H1 (cell line): ENCODE results near the gene FRMPD4. TPM values are rescaled to one million over a fixed set of nuclear protein-coding genes. Genes with fewer than 3 reads are reported as not detected.

Experiments
- CBX5 ChIP-seq: fragments of 300-800, 300-1000 bp; sonication (generic); IDR thresholded peaks from 2 replicates; pipeline ENCODE4 v1.7.1; 2016; ENCODE audit warnings: antibody characterized with exemption, low read length, low read depth
- CEBPB ChIP-seq: IDR thresholded peaks from 2 replicates; pipeline ENCODE4 v1.6.1; 2012; ENCODE audit warnings: low read depth, low read length
- CHD2 ChIP-seq: IDR thresholded peaks from 2 replicates; pipeline ENCODE4 v1.6.1; 2012; ENCODE audit warnings: low read length, improper control_type of control experiment
- CHD7 ChIP-seq: fragments of 300-600 bp; sonication (generic); IDR thresholded peaks from 2 replicates; pipeline ENCODE4 v1.7.1; 2012; ENCODE audit warnings: low read length, moderate library complexity, mild to moderate bottlenecking, inconsistent platforms; ENCODE audit not compliant: insufficient replicate concordance
- EGR1 ChIP-seq: IDR thresholded peaks from 2 replicates; pipeline ENCODE4 v1.6.1; 2011; ENCODE audit warnings: low read depth, low read length, borderline replicate concordance
- HDAC6 ChIP-seq: IDR thresholded peaks from one replicate; pipeline ENCODE4 v1.7.1; 2012; ENCODE audit warnings: low read depth, mild to moderate bottlenecking, inconsistent platforms, low read length, moderate library complexity
- JUN ChIP-seq: IDR thresholded peaks from 2 replicates; pipeline ENCODE4 v1.6.1; 2011; ENCODE audit warnings: low read depth, mild to moderate bottlenecking, improper control_type of control experiment, low read length
- JUND ChIP-seq: IDR thresholded peaks from 2 replicates; pipeline ENCODE4 v1.6.1; 2011; ENCODE audit warnings: mild to moderate bottlenecking, improper control_type of control experiment, low read length
- MAX ChIP-seq: IDR thresholded peaks from 2 replicates; pipeline ENCODE4 v1.6.1; 2012; ENCODE audit warnings: inconsistent platforms
- PHF8 ChIP-seq: fragments of 200-600 bp; sonication (generic); conservative IDR thresholded peaks from 2 replicates; pipeline ENCODE4 v1.7.1; 2012; ENCODE audit warnings: low read depth, mild to moderate bottlenecking, inconsistent platforms, low read length, moderate library complexity
- SIX5 ChIP-seq: IDR thresholded peaks from 2 replicates; pipeline ENCODE4 v1.6.1; 2011; ENCODE audit warnings: mild to moderate bottlenecking, low read depth, low read length
- SP4 ChIP-seq: IDR thresholded peaks from 2 replicates; pipeline ENCODE4 v1.6.1; 2012; ENCODE audit warnings: low read length, inconsistent platforms
- TBP ChIP-seq: IDR thresholded peaks from 2 replicates; pipeline ENCODE4 v1.6.1; 2011; ENCODE audit warnings: low read depth, low read length, improper control_type of control experiment
- TCF12 ChIP-seq: IDR thresholded peaks from 2 replicates; pipeline ENCODE4 v1.6.1; 2011; ENCODE audit warnings: low read depth, mild to moderate bottlenecking, low read length
- polyA plus RNA-seq, 7 experiments: library from polyadenylated mRNA; depleted of rRNA in 3 of 7; stranded (reverse) in 5 of 7; unstranded in 2 of 7; fragments of >200 nt in 5 of 7; fragments of 200-250 nt in 2 of 7; gene quantifications; 1 replicate in 5 of 7; 2 replicates in 1 of 7; 4 replicates in 1 of 7; pipeline versions ENCODE4 v1.2.1 to v1.2.3, GENCODE V29; 2011 to 2013; ENCODE audit warnings: missing spikeins in 2 of 7, mixed read lengths in 2 of 7
- total RNA-seq: library from RNA; stranded (reverse); fragmentation: NEBNext Ultra II Directional; extraction: Animal tissue kit (Norgen Biotek cat#: 25700); gene quantifications from 2 replicates; pipeline ENCODE4 v1.2.1, GENCODE V29; 2021

FRMPD4 gene
- total and polyA plus RNA-seq, 2 of the 8 experiments (the other 6 are each of a cell fraction or from before 2014, with no cell fraction given), result 0.02 to 0.37 TPM

GRCh38 chrX:12434493-12434892, 296.2 kb downstream of the FRMPD4 start (continued):
- no peak for TF ChIP-seq CHD7
- TF ChIP-seq PHF8, result no peak
- TF ChIP-seq CEBPB, result no peak
- TF ChIP-seq TCF12, result no peak
- no peak for TF ChIP-seq CHD2
- no peak for TF ChIP-seq TBP
- TF ChIP-seq JUN, result no peak
- no peak for TF ChIP-seq JUND
- TF ChIP-seq HDAC6, result no peak
- no peak for TF ChIP-seq SP4
- TF ChIP-seq EGR1, result no peak
- TF ChIP-seq SIX5, result no peak
- no peak for TF ChIP-seq CBX5
- TF ChIP-seq MAX, result no peak
